ENCODE data around the gene NDUFA6.

- TF ChIP-seq CTCF (IDR thresholded peaks at IDR 0.05) (no peak), TCF7L2 (IDR thresholded peaks at IDR 0.05; ENCODE audit: low read depth, low read length) (no peak), POLR2AphosphoS5 (IDR thresholded peaks at IDR 0.05; ENCODE audit: low read depth, low read length) (no peak), REST (IDR thresholded peaks at IDR 0.05; ENCODE audit: insufficient read depth in 1 of 2, low read depth in 2 of 2, low read length in 1 of 2) (no peak), SIN3A (IDR thresholded peaks at IDR 0.05; ENCODE audit: borderline replicate concordance, insufficient read depth, low read depth, low read length) (no peak)
Measured at GRCh38 chr22:42074846-42075676, 15.5 kb downstream of the NDUFA6 start.

All from Panc1 (cell line).